ENCODE measurements around the gene LPIN2.

Gene LPIN2

DNA sequence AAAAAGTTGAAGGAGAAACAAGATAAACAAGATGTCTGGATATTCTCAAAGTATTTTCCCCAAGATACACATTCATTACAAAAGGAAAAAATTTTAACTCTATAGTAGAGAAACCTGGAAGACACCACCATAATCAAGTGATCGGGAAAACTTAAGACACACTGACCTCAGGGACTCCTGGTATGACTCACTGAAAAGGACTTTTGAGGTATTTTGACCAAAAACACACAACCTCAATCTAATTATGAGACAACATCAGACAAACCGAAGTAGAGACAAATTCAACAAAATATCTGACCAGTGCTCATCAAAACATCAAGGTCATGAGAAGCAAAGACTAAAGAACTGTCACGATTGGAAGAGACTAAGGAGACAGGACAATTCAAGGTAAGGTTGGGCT lies 34.7 kb downstream of the LPIN2 start:
- DNase-seq (ENCODE audit: low spot score), result no peak
- in situ Hi-C loops (cut with MboI; ENCODE audit: low sequenced_read_pairs, unreplicated experiment), result loop anchor here (25.0 kb wide), 2 partner anchors 216 to 609 kb away; no protein-coding TSS in a partner anchor
- TF ChIP-seq, protein P1, sequence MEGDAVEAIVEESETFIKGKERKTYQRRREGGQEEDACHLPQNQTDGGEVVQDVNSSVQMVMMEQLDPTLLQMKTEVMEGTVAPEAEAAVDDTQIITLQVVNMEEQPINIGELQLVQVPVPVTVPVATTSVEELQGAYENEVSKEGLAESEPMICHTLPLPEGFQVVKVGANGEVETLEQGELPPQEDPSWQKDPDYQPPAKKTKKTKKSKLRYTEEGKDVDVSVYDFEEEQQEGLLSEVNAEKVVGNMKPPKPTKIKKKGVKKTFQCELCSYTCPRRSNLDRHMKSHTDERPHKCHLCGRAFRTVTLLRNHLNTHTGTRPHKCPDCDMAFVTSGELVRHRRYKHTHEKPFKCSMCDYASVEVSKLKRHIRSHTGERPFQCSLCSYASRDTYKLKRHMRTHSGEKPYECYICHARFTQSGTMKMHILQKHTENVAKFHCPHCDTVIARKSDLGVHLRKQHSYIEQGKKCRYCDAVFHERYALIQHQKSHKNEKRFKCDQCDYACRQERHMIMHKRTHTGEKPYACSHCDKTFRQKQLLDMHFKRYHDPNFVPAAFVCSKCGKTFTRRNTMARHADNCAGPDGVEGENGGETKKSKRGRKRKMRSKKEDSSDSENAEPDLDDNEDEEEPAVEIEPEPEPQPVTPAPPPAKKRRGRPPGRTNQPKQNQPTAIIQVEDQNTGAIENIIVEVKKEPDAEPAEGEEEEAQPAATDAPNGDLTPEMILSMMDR (IDR thresholded peaks at IDR 0.05; ENCODE audit: borderline replicate concordance, control extremely low read depth, extremely low read depth, insufficient read depth, missing control alignments), result no peak

DNA sequence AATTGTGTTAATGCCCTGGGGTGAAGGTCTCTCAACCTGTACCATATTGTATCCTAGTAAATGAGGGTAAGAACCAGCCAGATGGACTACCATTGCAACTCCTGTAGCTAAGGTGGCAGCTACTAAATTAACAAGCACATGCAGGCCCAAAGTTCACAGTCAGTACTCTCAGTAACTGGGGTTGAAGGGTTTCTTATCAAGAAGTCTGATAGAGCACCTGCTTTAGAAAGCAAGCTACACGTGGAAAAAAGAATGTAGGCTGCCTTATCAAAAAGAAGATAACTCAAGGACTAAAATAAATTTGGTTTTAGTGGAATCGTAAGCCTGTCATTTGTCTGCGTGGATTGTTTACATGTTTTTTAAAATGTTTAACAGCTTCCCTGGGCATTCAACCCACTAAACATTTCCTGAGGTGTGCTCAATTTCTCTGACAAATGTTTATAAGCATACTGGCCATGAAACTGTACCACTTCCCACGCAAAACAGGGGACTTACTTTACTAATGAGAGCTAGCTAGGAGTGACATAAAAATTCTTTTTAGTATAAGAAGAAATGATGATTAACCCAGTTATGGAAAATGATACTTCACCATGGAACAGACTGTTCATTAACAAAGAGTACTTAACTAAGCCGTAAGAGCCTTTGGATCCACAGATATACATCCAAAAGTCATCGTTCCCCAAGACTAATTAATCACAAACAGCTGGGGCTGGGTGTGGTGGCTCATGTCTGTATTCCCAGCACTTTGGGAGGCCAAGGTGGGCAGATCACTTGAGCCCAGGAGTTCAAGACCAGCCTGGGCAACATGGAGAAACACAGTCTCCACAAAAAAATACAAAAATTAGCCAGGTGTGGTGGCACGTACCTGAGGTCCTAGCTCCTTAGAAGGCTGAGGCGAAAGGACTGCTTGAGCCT lies 36.5 kb downstream of the LPIN2 start:
- in situ Hi-C loops (cut with MboI; ENCODE audit: low sequenced_read_pairs, unreplicated experiment), result loop anchor here (25.0 kb wide), 2 partner anchors 214 to 611 kb away; no protein-coding TSS in a partner anchor
- TF ChIP-seq, protein P1 (IDR thresholded peaks at IDR 0.05; ENCODE audit: borderline replicate concordance, control extremely low read depth, extremely low read depth, insufficient read depth, missing control alignments), result no peak
- no peak for DNase-seq (ENCODE audit: low spot score)

DNA sequence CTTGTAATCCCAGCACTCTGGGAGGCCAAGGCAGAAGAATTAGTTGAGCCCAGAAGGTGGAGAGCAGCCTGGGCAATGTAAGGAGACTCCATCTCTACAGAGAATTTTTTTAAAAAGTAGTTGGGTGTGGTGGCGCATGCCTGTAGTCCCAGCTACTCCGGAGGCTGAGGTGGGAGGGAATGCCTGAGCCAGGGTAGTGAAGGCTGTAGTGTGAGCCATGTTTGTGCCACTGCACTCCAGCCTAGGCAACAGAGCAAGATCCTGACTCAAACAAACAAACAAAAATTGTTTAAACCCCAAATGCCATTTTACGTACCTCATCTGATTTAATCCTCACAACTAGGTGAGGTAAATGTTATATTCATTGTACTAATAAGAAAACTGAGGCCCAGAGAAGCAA lies 38.2 kb downstream of the LPIN2 start:
- no peak for DNase-seq (ENCODE audit: low spot score)
- in situ Hi-C loops (cut with MboI; ENCODE audit: low sequenced_read_pairs, unreplicated experiment), result loop anchor here (25.0 kb wide), 3 partner anchors 112 to 613 kb away; no protein-coding TSS in a partner anchor
- TF ChIP-seq, protein P1 (IDR thresholded peaks at IDR 0.05; ENCODE audit: borderline replicate concordance, control extremely low read depth, extremely low read depth, insufficient read depth, missing control alignments), result no peak

DNA sequence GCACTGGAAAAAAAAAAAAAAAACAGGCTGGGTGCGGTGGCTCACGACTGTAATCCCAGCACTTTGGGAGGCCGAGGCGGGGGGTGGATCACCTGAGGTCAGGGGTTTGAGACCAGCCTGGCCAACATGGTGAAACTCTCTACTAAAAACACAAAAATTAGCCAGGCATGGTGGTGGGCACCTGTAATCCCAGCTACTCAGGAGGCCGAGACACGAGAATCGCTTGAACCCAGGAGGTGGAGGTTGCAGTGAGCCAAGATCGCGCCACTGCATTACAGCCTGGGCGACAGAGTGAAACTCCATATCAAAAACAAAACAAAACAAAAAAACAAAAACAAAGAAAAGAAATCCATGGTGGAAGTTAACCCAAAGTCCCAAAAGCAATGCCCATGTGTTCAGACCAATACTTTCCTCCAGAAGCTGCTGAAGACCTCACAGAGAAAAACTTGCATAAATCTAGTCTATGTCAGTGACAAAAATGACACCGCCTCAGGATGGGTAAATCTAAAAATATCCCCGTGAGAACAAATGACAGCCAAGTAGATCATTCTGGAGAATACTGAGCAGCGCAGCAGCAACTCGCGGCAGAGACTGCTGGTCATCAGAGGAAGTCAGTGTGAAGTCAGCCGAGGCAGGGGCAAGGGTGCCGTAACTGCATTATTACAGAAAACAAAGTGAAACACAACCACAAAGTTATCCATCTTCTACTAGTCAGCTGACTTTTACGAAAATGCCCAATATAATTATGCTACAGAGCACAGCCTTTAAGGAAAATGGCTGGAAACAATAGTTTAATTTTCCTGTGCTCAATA lies 41.0 kb downstream of the LPIN2 start:
- in situ Hi-C loops (cut with MboI; ENCODE audit: low sequenced_read_pairs, unreplicated experiment), result loop anchor here (25.0 kb wide), 1 partner anchor 110 kb away; no protein-coding TSS in a partner anchor
- peak; percentile 70 for DNase-seq (ENCODE audit: low spot score)
- TF ChIP-seq, protein P1 (IDR thresholded peaks at IDR 0.05; ENCODE audit: borderline replicate concordance, control extremely low read depth, extremely low read depth, insufficient read depth, missing control alignments), result no peak

DNA sequence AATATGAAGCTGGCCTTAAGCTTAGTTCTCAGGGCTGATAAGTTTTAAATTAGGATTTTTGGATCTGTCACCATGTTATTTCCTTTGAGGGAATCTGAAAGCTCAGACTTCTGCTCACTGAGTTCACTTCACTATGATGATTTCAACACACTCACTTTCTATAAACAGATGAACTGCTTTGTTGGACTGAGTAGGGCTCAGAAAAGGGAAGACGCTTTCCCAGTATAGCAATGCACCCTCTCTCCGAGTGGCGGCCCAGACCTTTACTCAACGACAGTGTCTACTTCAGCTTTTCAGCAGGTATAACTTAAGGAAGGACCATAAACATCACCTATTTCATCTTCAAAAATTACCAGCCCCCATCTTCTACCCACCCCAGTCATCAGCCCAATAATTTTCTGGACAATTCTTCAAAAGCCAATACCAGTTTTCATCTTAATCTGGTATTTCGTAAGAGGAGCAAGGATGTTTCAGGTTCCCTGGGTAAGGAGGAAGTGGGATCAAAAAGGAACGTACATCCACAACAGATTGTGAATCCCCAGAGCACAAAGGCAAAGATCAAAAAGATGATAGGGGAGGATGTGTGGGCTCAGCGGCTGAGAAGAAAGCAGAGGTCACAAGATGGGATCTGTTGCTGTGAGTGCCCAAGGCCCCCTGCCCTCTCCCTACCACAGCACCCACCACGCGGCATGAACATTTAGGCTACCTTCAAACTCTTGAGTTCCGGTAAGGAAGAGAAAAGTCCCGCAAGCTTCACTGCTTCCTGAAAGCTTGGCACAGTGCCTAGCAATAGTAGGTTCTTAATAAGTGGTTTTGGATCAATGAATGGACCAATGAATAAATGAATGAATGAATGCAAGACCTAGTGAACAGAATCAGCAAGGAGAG lies 41.9 kb downstream of the LPIN2 start:
- in situ Hi-C loops (cut with MboI; ENCODE audit: low sequenced_read_pairs, unreplicated experiment), result loop anchor here (25.0 kb wide), 1 partner anchor 109 kb away; no protein-coding TSS in a partner anchor
- DNase-seq (ENCODE audit: low spot score), result no peak
- TF ChIP-seq, protein P1 (IDR thresholded peaks at IDR 0.05; ENCODE audit: borderline replicate concordance, control extremely low read depth, extremely low read depth, insufficient read depth, missing control alignments), result no peak

Data from GM13976 (cell line).